ENCODE data around the gene CACNA1C.

Gene CACNA1C

DNA sequence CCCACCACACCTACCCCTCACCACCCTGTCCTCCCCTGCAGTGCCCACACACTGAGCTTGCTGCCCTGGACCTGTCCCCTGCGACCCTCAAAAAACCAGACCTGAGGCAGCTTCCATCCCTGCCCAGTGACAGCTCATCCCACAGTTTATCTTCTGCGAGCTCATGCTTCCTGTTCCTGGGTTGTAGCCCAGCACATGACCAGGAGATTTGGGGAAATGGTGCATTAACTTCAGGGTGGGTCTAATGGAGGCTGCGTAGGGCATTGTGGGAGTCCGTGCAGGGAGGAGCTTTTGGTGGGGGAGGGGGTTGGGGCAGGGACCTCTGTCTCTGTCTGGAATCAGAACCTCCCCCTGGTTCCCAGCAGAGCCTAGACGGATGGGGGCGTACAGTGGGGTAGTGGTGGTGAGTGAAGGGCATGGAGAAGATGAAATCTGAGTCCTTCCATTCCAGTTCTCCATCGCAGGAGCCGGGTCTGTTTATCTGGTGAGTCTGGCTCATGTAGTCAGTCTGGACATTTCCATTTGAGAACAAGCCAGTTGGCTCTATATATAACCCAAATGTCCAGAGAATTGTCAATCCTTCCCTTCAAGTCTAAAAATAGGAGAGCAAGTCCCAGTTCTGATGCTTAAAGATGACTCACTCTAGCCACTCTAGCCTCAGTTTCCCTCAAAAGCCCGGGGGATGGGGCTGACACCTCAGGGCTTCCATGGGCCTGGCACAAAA lies 270.9 kb downstream of the CACNA1C start:
- no peak for DNase-seq (ENCODE audit: low read depth)

DNA sequence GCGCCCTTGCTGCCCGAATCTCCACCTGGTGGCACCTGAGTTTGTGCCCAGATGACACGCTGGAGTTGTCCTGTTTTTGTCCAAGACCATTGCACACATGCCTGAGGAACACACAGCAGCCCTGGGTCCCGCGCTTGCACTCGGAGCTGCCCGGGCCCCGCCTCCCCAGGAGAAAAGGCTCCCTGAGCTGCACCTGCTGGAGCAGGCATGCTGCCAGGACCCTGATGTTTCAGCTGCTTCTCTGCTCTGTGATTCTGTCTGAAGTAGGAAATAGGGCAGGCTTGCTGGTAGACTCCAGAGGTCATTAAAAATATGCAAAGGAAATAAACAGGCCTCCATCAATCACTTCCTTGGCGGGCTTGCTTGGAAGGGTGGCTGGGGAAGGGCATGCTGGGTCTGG lies 271.6 kb downstream of the CACNA1C start:
- no peak for DNase-seq (ENCODE audit: low read depth)

DNA sequence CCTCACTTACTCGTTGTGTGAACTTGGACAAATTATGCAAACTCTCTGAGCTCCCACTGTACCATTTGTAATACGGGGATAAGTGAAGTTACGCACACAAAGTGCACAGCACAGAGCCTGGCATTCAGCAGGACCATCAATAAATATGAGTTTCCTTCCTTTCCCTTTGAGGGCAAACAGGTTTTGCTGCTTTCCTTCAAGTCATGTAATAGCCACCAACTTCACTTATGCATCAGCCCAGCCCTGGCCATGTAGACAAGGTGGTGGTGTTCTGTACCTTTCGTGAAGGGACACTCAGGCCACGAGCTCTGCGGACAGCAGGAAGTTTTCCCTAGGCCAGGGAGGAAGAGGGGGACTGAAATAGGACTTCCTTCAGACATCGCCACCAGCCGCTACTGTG lies 272.7 kb downstream of the CACNA1C start:
- no peak for DNase-seq (ENCODE audit: low read depth)

DNA sequence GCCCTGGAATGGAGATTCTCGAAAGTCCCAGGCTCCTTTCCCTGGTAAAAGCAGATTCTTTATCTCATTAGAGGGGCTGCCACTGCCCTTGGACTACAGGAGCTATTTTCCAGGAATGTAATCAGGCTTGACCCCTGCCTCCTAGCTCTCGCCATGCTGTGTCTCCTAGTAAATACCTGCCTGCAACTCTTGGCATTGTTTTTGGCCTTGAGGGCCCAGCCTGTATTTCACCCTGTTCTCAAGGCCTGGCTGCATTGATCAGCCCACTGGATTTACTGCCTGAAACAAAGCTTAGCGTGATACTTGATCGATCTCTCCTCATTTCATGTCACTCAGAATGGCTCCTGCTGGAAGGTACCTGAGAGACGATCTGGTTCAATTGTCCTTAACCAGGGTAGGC lies 273.7 kb downstream of the CACNA1C start:
- no peak for DNase-seq (ENCODE audit: low read depth)

DNA sequence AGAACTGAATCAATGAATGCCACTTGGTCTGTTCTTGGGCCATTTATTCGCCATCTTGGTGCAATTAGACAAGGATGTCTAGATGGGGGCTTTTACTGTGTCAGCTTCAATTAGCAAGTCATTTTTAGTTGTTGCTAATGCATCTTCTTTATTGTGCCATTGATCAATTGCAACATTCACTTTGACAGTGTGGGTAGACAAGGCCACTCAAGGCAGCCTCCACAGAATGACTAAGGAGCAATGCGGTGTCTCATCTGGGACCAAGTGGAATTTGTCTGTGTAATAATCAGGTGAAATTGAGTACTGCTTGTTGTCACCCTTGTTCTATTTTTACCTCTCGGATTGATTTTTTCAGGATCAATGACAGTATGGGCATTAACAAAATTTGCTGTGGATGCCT lies 275.9 kb downstream of the CACNA1C start:
- no peak for DNase-seq (ENCODE audit: low read depth)

DNA sequence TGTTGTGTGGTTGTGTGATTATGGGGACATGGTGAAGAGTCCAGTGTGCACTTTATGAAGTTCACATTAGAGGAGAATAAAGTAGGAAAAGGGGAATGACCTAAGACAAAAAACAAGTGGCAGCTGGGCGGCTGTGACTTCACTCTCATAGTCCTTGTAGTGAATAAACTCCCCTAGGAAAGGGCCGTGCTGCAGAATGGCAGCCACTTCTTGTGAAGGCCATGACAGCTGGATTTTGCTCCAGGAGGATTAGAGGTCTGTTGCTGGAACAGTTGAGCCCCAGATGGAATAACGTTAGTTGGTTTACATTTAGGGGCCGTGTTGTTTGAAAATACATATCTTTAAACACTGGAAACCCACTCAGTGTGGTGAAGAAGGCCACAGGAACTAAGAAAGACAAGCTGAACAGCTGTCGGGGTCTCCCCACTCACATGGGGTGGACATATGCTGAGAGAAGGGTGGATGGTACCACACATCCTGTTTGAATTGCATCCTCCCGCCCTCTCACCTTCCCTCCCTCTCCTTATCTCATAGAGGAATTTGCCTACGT lies 276.9 kb downstream of the CACNA1C start:
- DNase-seq (ENCODE audit: low read depth): no peak

DNA sequence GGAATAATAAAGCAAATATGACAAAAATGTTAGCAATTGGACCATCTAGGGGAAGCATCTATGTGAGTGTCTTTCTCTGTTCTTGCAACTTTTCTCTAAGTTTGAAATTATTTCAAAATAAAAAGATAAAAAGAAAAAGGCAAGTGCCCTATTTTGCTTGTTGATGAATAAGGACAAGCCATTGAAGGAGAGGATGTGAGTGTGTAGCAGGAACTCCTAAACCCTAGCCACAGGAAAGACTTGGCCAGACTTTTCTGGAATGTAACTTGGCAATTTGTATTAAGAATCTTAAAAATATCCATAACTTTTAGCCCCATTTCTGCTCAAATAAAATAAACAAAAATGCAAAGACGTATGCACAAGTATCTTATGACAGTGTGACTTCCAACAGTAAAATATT lies 279.4 kb downstream of the CACNA1C start:
- no peak for DNase-seq (ENCODE audit: low read depth)

DNA sequence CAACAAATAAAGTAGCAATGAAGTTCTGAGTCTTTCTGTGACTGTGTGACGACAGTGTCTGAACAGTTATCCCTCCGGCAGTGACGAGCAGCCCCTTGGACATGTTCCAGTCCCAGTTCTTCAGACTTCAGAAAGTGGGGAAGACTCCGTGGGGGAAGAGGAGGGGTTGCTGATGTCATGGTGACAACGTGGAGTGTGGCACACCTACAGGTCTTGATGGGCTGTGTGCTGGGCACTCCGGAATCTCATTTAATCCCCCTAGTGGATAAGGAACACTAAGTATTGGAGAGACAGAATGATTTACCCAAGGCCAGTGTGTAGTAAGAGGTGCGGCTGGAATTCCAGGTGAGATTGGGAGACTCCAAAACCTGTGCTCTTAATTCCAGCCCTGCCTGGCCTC lies 280.2 kb downstream of the CACNA1C start:
- DNase-seq (ENCODE audit: low read depth): no peak

DNA sequence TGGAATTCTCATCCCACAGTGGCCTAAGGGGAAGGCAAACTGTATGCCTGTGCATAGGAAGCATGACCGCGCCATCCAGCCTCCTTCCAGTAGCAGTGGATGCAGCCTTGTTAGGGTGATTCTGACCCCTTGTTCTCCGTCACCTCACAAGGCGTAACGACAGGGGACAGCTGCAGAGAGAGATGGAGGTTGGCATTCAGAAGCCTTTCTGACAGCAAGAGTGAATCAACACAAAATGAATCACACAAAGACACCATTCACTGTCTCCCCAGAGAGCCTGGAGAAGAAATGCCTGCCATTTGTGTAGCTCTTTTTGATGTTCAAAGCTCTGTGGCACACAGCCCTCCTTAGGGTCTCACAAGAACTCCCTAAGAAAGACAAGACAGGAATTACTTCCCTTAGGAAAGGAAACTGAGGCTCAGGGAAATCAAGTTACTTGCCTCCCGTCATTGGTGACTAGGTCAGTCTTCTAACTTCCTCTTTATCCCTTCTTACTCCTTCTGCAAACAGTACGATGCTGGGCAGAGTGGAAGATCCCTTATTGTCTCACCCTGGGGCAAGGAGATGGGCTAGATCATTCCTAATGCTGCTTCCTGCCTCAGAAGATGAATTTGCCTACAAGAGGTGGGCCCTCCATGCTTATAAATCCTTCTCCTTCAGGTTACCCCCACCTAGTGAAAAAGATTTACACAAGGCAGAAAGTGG lies 280.9 kb downstream of the CACNA1C start:
- DNase-seq (ENCODE audit: low read depth): no peak

DNA sequence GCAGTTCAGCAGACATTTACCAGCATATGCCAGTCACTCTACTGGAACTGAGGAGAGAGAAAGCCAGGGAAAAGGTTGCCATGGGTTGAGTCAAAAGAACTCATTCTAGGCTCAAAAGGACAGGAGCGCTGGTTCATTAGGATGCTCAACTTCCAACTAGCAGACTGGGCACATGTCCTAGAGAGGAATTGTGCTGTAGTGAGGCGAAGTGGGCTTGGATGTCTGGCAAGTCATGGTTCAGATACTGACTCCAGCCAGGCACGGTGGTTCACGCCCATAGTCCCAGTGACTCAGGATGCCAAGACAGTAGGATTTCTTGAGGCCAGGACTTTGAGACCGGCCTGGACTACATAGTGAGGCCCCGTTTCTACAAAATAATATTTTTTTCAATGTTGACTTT lies 281.5 kb downstream of the CACNA1C start:
- DNase-seq (ENCODE audit: low read depth): no peak

DNA sequence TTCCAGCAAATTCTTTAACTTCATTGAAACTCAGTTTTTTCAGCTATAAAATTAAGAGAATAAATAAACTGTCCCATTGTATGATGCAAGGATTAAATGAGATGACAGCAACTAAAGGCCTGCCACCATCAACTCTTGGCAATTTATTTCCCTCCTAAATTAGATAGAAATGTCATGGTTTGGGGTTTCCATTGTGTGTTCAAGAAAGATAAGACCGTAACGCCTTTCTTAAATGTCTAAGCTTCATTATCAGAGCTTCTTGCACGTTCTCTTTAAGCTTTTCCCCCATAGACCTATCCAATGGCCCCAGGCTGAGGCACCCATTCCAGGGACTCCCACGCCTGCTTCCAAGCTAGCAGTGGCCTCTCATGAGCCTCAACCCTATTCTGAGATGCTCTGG lies 281.9 kb downstream of the CACNA1C start:
- no peak for DNase-seq (ENCODE audit: low read depth)

DNA sequence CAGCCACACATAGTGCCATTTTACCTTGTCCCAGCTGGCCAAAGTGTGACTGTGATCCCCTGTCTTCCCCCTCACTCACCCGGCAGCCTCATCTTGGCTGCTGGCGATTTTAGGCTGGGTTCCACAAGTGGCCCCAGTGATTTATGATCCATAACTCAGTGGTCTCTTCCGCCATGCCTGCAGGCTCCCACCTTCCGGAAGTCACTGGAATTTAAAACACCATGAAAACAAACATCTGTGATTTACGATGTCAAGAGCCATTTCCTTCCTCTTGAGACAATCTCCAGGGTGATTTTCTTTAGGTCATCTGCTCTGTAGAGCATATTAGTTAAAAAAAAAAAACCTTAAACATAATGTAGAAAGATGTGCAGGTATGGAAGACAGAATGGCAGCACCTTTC lies 282.3 kb downstream of the CACNA1C start:
- DNase-seq (ENCODE audit: low read depth): no peak

DNA sequence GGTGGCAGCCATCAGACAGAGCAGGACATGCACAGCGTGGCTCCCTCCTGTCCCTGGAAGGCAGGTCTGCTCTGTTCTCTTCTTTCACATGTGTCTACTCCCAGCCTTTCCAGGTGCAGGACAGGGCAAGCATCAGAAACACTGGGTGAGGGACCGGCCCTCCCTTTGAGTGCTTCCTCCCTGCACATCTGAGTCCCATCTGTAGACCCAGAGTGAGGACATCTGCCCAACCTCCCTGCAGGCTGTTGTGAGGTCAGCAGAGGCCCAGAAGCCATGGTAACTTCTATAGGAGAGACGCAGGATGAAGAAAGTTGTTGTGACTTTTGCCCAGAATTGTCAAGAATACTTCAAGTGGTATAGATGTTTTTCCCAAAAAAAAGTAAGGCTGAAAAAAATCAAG lies 282.7 kb downstream of the CACNA1C start:
- DNase-seq (ENCODE audit: low read depth): no peak

DNA sequence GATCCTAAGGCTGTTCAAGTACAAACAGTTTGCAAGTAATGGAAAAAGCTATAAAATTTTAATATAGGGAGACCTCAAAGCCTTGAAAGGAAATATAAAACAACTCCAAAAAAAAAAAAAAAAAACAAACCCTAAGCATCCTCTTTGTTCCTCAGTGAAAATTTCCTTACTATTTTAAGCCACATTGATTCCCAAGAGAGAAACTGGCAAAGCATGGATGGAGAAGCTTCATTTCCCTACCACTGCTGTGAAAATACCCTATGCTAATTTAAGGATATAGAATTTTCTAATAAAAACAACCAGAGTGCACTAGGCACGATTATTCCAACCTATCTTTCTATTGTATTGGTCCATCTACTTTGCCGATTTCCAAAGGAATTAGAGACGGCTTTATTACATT lies 283.1 kb downstream of the CACNA1C start:
- no peak for DNase-seq (ENCODE audit: low read depth)

DNA sequence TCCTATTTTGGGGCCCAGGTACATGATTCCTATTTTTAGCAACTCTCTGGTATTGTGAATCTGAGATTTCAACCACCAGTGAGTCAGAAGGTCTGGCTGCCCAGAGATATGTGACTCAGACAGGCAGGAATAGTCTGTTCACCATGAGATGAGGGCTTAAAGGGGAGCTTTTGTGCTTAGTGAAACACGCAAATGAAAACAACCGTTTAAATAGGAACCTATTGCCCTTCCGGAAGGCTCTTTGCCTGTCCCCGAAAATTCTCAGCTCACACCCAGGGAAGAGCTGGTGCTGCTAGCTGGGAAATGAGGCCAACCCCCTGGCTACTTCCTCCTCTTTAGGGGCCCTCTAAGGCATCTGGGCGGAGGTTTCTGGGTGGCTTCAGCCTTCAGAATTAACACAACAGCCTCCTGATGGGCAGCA lies 283.6 kb downstream of the CACNA1C start:
- peak; percentile 89 for DNase-seq (ENCODE audit: low read depth)

DNA sequence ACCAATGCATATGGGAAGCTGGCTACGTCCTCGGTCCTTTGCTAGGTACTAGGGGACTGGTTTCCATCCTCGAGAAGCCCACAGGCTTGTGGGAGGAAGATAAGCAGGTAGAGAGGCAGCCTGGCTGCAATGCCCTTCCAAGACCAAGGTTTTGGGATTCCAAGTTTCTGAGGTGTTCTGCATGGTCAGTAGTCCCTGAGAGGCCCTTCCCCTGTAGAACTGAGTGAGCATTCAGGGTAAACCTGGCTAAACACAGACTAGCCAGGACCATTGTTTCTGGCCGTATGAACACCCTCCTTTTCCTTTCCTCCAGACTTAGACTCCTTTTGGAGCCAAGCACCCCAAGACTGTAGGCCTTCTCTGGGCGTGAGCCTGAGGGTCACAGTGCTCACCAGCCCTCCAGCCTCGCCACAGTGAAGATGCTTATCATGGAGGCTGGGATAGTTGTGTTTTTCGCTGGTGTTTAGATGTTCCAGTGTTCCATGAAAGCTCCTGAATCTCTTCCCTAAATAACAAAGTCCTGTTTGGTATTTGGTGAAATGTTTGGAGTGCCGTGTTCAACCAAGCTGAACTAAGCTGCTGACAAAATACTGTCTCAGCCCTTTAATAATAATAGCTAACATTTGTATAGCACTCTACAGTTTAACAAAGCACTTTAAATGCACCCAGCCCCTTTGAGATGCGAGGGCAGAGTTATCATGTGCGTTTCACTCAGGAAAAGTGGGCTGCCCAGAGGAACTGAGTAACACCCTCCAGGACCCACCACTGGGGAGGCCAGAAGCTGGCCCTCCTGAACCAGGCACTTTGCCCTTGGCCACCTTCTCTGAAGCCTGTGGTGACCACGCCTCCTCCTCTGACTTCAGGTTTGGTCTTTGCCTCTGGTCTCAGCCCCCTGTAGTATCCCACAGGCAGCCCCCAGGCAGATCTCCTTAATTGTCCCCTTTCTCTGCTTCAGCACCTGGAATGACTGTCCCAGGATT lies 284.5 kb downstream of the CACNA1C start:
- DNase-seq (ENCODE audit: low read depth): no peak

DNA sequence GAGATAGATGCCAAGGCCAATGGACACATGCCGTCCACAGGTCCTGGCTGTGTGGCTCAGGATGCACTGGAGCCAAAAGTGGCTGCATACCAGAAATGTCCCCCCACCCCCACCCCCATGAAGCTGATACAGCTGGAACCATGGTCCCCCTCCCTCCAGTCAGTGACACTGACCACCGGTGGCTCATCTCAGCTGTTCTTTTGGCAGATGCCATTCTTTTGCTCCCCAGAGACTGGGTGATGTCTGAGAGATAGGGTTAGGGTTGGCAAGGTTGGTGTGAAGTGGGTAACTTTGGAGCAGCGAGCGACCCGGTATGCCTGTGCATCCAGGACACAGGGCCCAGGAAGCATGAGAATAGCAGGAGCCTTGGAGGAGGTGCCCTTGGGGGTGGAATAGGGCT lies 285.6 kb downstream of the CACNA1C start:
- DNase-seq (ENCODE audit: low read depth): no peak

DNA sequence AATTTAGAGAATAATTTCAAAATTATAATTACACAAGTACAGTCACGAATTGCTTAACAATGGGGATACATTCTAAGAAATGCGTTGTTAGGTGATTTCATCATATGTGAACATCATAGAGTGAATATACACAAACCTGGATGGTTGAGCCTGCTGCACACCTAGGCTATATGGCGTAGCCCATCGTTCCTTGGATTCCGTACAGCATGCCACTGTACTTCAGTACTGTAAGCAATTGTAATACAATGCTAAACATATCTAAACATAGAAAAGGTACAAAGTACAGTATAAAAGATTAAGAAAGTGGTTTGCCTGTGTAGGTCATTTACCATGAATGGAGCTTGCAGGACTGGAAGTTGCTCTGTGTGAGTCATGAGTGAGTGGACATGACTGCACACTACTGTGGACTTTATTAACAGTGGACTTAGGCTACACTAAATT lies 286.2 kb downstream of the CACNA1C start:
- peak; percentile 74 for DNase-seq (ENCODE audit: low read depth)

DNA sequence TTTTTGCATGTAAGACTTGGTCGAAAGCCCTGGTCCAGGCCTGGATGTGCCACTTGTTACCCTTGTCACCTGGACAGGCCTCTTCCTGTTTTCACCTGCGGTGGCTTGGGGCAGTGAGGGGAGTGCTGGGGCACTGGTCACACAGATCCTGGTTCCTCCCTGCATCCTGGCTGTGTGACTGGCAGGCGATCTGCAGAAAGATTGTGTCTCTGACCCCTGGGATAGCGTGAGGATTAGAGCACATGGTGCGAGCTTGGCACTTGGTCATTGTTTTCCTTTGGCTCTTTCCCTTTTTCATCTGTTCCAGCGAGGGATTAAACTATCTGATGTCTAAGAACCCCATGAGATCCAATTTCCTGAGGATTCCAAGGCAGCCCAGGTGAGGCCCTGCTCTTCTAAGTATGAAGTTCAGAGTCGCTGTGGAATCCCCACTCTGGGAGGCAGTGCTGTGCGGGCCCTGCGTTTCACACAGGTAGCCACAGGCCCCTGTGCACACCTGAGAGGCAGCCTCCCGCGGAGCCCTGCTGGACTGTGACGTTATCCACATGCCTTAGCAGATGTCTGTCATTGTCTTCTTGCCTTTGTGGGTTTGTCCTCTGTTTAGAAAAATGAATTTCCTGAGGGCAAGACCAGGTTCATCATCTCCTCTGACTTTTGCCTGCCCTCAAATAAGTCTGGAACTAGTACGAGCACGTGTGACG lies 288.4 kb downstream of the CACNA1C start:
- DNase-seq (ENCODE audit: low read depth): no peak

DNA sequence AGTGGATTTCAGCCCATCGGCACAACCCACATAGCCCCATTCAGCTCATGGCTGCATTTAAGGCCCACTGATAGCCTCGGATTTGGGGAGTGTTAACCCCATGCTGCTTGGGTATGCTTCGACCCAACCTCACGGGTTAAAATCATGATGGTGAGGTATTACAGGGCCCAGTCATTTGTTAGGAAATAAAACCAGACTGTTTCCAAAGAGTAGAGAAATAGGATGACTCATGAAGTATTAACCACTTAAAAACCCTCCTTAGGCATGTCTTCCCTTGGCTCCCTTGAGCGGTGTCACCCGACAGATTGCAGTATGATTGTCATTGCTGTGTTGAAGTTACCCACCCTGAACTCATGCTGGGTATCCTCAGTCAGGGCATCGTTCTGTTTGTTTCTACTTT lies 289.1 kb downstream of the CACNA1C start:
- DNase-seq (ENCODE audit: low read depth): peak; percentile 45

DNA sequence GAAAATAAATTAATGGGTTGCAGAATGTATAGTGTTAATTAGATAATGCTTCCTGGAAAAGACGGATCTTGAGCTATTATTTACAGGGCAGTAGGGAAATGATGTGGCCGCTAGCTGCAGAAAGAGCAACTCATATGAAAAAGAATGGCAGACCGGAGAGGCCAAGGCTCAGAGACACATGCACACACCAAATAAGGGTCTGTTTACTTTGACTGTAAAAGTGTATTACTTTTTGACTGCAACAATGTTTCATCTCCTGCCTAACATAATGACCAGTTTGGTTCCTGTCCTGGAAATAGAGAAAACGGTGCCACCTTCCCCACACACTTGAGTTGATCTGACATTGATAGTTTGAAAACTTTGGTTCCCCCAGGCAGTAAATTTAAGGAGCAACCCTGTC lies 290.9 kb downstream of the CACNA1C start:
- no peak for DNase-seq (ENCODE audit: low read depth)

DNA sequence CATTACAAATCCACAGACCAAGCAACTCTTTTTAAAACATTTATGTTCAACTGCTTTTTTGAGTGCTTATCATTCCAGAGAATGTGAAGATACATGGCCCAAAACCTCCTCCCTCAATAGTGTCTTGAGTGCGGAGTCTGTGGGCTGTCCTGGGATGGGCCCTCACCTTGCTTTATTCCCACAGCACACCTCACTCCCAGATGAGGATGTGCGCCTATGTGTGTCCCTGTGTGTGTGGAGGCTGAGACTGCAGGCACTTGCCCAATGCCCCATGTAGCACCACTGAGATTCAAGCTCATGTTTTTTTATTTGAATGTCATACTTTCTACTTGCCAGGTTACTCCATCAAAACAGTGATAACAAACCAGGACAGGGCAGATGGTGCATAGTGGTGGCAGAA lies 291.7 kb downstream of the CACNA1C start:
- DNase-seq (ENCODE audit: low read depth): no peak

Data from non-pigmented ciliary epithelial cell (primary cell).